HepG2 (cell line): ENCODE data around the gene SREBF1.

Experiments used
- CTCF ChIP-seq: sonication (generic); formaldehyde crosslinking; IDR thresholded peaks from 2 replicates; pipeline ENCODE4 v1.5.0; 2020; ENCODE audit warnings: mild to moderate bottlenecking, missing genetic modification reagents, moderate library complexity
- HMG20B ChIP-seq: conservative IDR thresholded peaks from 2 replicates; pipeline ENCODE4 v1.6.1; 2016; ENCODE audit warnings: missing genetic modification reagents, missing compliant biosample characterization
- IKZF4 ChIP-seq: sonication (generic); formaldehyde crosslinking; IDR thresholded peaks from 2 replicates; pipeline ENCODE4 v1.5.1; 2020; ENCODE audit warnings: borderline replicate concordance, mild to moderate bottlenecking, low read depth, missing genetic modification reagents; ENCODE audit errors: not compliant biosample characterization
- KDM1A ChIP-seq: IDR thresholded peaks from 2 replicates; pipeline ENCODE4 v1.6.1; 2016; ENCODE audit warnings: missing compliant biosample characterization
- MAX ChIP-seq: IDR thresholded peaks from 2 replicates; pipeline ENCODE4 v1.6.1; 2012; ENCODE audit warnings: inconsistent platforms
- TBL1XR1 ChIP-seq: fragments of 150-350 bp; IDR thresholded peaks from 2 replicates; pipeline ENCODE4 v1.6.1; 2014; ENCODE audit warnings: borderline replicate concordance, low read length; ENCODE audit not compliant: partially characterized antibody
- TRIM22 ChIP-seq: fragments of 450-650 bp; IDR thresholded peaks from 2 replicates; pipeline ENCODE4 v1.6.1; 2017
- USF2 ChIP-seq, 2 experiments: sonication (generic) in 1 of 2; formaldehyde crosslinking in 1 of 2; IDR thresholded peaks; 2 replicates each; pipeline versions ENCODE4 v1.5.1 to v1.6.1; 2011 to 2020; ENCODE audit warnings: borderline replicate concordance in 1 of 2, low read depth in 1 of 2, low read length in 1 of 2, mild to moderate bottlenecking in 1 of 2, missing genetic modification reagents in 1 of 2, moderate library complexity in 1 of 2
- YY1 ChIP-seq: IDR thresholded peaks from 2 replicates; pipeline ENCODE4 v1.6.1; 2011; ENCODE audit warnings: low read length, low read depth, moderate library complexity, mild to moderate bottlenecking; ENCODE audit not compliant: insufficient read depth, insufficient replicate concordance
- ZNF704 ChIP-seq: sonication (generic); formaldehyde crosslinking; IDR thresholded peaks from 2 replicates; pipeline ENCODE4 v1.8.1; 2023; ENCODE audit warnings: mild to moderate bottlenecking, inconsistent platforms, moderate library complexity, missing genetic modification reagents, borderline replicate concordance
- ZNF775 ChIP-seq: sonication (generic); formaldehyde crosslinking; IDR thresholded peaks from 2 replicates; pipeline ENCODE4 v1.4.0; 2020; ENCODE audit warnings: missing genetic modification reagents, mild to moderate bottlenecking, moderate library complexity, borderline replicate concordance
- ZNF777 ChIP-seq: sonication (generic); formaldehyde crosslinking; IDR thresholded peaks from 2 replicates; pipeline ENCODE4 v1.4.0; 2020; ENCODE audit warnings: missing genetic modification reagents
- ZUFSP ChIP-seq: sonication (generic); formaldehyde crosslinking; IDR thresholded peaks from 2 replicates; pipeline ENCODE4 v1.9.0; 2021; ENCODE audit warnings: missing genetic modification reagents, mild to moderate bottlenecking, borderline replicate concordance

- TF ChIP-seq ZNF777 = no peak
- TF ChIP-seq MAX = no peak
- no peak; the same call in 1 of the 2 replicates for TF ChIP-seq ZNF704 (CRISPR knock-in tag)
- TF ChIP-seq TBL1XR1 = no peak
- no peak for TF ChIP-seq ZNF775 (CRISPR knock-in tag)
- no peak for TF ChIP-seq USF2 (IDR thresholded peaks at IDR 0.05; ENCODE audit: low read depth, low read length)
- TF ChIP-seq USF2 (CRISPR knock-in tag; IDR thresholded peaks at IDR 0.05; ENCODE audit: borderline replicate concordance) = no peak
- no peak for TF ChIP-seq CTCF (CRISPR knock-in tag)
- no peak for TF ChIP-seq ZUFSP (CRISPR knock-in tag)
- no peak for TF ChIP-seq TRIM22
- TF ChIP-seq HMG20B (CRISPR knock-in tag) = no peak; the same call in 1 of the 2 replicates
- TF ChIP-seq IKZF4 = no peak
- TF ChIP-seq KDM1A = no peak
- no peak for TF ChIP-seq YY1
These were observed at the start of gene SREBF1 for GRCh38 chr17:17836818-17837379.
